ENCODE measurements around the gene BCR.
A peak's percentile ranks its signal among the peaks of the same experiment; 100 is the strongest.
"Not testable (repeated sequence)": the region's sequence is repeated elsewhere in the genome, so short reads cannot be mapped to it uniquely, and the experiment has no call there.

The BCR gene

DNA sequence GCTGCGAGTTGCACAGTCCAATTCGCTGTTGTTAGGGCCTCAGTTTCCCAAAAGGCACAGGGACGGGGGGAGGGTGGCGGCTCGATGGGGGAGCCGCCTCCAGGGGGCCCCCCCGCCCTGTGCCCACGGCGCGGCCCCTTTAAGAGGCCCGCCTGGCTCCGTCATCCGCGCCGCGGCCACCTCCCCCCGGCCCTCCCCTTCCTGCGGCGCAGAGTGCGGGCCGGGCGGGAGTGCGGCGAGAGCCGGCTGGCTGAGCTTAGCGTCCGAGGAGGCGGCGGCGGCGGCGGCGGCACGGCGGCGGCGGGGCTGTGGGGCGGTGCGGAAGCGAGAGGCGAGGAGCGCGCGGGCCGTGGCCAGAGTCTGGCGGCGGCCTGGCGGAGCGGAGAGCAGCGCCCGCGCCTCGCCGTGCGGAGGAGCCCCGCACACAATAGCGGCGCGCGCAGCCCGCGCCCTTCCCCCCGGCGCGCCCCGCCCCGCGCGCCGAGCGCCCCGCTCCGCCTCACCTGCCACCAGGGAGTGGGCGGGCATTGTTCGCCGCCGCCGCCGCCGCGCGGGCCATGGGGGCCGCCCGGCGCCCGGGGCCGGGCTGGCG lies at the start of gene BCR:
Gene BCR (plus strand): TSS at position 209 of the 592 bp plus-strand sequence. CDS start 452 bp downstream, outside the sequence.
- TF ChIP-seq, protein P1, sequence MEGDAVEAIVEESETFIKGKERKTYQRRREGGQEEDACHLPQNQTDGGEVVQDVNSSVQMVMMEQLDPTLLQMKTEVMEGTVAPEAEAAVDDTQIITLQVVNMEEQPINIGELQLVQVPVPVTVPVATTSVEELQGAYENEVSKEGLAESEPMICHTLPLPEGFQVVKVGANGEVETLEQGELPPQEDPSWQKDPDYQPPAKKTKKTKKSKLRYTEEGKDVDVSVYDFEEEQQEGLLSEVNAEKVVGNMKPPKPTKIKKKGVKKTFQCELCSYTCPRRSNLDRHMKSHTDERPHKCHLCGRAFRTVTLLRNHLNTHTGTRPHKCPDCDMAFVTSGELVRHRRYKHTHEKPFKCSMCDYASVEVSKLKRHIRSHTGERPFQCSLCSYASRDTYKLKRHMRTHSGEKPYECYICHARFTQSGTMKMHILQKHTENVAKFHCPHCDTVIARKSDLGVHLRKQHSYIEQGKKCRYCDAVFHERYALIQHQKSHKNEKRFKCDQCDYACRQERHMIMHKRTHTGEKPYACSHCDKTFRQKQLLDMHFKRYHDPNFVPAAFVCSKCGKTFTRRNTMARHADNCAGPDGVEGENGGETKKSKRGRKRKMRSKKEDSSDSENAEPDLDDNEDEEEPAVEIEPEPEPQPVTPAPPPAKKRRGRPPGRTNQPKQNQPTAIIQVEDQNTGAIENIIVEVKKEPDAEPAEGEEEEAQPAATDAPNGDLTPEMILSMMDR (IDR thresholded peaks at IDR 0.05; ENCODE audit: insufficient read depth, low read depth, low read length, missing control alignments): no peak
- DNase-seq (ENCODE audit: low read depth): peak; percentile 83
- peak within 1 kb of the TSS; percentile 74 for H3K4me3 ChIP-seq (ENCODE audit: low read length)

DNA sequence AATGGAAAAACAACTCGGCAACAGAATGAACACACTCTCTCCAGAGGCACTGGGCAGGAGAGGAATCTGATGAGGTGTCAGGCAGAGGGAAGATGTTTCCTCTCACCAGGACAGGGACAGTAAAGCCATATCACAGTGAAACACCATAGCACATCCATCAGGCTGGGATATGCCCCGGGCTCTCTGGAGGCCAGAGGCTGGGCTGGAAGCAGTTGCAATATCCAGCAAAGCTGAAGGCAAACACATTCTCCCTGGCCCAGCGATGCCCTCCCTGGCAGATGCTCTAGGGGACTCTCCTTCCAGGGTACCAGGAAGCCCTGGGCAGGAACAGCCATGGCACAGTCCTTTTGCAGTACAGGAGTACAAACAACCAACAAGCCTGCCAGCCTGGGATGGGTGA lies 49.6 kb upstream of the BCR start:
- no peak for DNase-seq (ENCODE audit: low read depth)

DNA sequence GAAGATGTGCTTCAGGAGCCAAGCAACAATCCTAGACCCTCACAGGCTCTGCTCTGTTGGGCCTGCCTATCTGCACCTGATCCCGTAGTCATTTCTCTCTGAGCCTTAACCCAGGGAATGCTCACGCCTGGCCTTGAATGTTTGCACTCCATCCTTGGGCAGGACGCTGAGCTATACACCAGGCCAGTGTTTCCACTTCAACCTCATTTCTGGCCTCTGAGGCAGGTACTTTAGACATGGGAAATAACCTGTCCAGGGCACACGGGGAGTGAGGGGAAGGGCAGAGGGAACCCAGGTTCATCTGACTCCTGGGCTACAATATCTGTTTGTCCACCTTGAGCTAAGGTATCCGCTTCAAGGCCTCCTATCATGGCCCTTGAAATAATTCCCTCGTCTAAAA lies 48.4 kb upstream of the BCR start:
- H3K4me3 ChIP-seq (ENCODE audit: low read length): no peak overlapping the region
- TF ChIP-seq, protein P1 (IDR thresholded peaks at IDR 0.05; ENCODE audit: insufficient read depth, low read depth, low read length, missing control alignments): no peak
- no peak for DNase-seq (ENCODE audit: low read depth)

More for the DNA sequence above, 49.6 kb upstream of the BCR start:
- no peak overlapping the region for H3K4me3 ChIP-seq (ENCODE audit: low read length)
- TF ChIP-seq, protein P1 (IDR thresholded peaks at IDR 0.05; ENCODE audit: insufficient read depth, low read depth, low read length, missing control alignments): no peak

DNA sequence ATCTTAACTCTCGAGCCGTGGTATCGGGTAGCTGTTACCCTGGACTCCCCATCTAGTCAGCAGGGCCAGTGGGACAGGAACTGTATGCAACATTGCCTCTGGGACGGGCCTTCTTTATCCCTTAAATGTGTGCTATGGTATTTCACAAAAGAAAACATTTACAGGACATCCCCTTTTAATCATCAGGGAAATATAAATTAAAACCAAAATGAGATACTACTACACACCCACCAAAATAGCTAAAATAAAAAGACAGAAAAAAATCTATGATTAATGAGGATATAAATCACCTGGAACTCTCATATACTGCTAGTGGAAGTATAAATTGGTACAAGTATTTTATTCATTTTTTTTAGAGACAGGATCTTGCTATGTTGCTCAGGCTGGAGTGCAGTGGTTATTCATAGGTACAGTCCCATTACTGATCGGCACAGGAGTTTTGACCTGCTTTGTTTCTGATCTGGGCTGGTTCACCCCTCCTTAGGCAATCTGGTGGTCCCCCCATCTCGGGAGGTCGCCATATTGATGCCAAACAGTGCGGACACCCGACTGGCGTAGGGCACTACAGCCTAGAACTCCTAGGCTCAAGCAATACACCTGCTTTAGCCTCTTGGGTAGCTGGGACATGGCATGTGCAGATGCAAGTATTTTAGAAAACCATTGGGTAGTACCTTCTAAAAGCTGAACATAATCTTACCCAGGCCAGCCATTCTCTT lies 47.8 kb upstream of the BCR start:
- H3K4me3 ChIP-seq (ENCODE audit: low read length): no peak overlapping the region
- TF ChIP-seq, protein P1 (IDR thresholded peaks at IDR 0.05; ENCODE audit: insufficient read depth, low read depth, low read length, missing control alignments): no peak
- no peak for DNase-seq (ENCODE audit: low read depth)

DNA sequence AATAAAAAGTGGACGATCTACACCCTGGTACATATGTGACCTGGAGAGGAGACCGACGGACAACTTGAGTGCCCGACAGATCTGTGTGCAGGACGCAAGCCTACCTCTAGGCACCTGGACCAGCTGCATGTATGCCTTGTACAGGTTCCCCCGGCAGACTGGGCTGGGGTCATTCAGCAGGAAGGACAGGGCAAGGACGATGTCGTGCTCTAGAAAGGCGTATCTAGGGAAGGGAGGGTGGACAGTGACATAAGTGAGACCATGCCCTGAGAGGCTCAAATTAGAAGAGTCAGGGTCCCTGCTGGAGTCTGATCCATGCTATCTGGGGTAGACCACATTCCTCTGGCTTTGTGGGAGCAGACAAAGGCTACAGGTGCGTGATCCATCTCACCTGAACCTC lies 46.4 kb upstream of the BCR start:
- no peak overlapping the region for H3K4me3 ChIP-seq (ENCODE audit: low read length)
- no peak for DNase-seq (ENCODE audit: low read depth)
- TF ChIP-seq, protein P1 (IDR thresholded peaks at IDR 0.05; ENCODE audit: insufficient read depth, low read depth, low read length, missing control alignments): no peak

DNA sequence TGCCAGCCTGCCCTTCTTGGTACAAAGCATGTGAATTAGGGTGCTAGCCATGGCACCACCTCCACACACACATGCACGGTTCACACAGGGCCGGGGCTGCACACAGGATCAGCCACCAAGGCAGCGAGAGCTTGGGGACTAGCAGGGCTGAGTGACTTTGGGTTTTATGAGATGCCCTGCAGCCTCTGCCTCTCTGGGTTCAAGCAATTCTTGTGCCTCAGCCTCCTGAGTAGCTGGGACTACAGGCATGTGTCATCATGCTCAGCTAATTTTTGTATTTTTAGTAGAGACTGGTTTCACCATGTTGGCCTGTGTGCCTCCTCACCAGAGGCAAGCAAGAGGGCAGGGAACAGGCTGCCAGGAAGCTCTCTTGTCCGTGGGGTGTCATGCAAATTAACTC lies 43.3 kb upstream of the BCR start:
- not testable (repeated sequence) for H3K4me3 ChIP-seq (ENCODE audit: low read length); DNase-seq (ENCODE audit: low read depth)

DNA sequence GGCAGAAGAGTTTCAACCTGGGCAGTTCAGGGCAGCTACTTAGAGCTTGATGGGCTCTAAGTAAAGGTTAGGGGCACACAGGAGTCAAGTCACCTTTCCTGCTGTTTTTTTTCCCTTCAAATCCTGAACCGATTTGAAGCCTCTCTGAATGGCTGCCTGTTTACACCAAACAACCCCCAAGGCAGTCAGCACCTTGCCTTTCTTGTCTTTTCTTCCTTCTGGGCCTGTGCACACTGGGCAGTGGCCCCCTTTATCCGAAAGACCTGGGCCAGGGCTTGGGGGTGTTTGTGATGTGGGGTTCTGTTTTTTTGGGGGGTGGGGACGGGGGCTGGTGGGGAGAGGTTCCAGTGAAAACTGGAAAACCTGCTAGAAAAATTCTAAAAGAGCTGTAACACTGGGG lies 42.8 kb upstream of the BCR start:
- H3K4me3 ChIP-seq (ENCODE audit: low read length): no peak overlapping the region
- TF ChIP-seq, protein P1 (IDR thresholded peaks at IDR 0.05; ENCODE audit: insufficient read depth, low read depth, low read length, missing control alignments): no peak
- DNase-seq (ENCODE audit: low read depth): no peak

All from epithelial cell of esophagus (primary cell).